Right atrium auricular region (tissue), 2 donors: ENCODE measurements around the gene PCF11. TPM values are rescaled to one million over a fixed set of nuclear protein-coding genes. Genes with fewer than 3 reads are reported as not detected.

Experiments used
- DNase-seq: peaks from one replicate; pipeline ENCODE4 v3.0.0-alpha.2; 2019; ENCODE audit warnings: low spot score
- H3K27ac ChIP-seq, 2 donors: fragments of 200-600 bp; sonication (generic); 1 replicate in 1 of 2; 2 replicates in 1 of 2; pipeline ENCODE4 v1.5.1; 2016 to 2019
- H3K27me3 ChIP-seq, 2 donors: fragments of 200-600 bp; sonication (generic); one replicate each; pipeline versions ENCODE4 v1.5.1 to v1.6.0; 2017 to 2019
- H3K36me3 ChIP-seq: fragments of 200-600 bp; sonication (generic); one replicate; pipeline ENCODE4 v1.5.1; 2016
- H3K4me1 ChIP-seq, 2 donors: fragments of 200-600 bp; sonication (generic); one replicate each; pipeline versions ENCODE4 v1.5.1 to v1.6.0; 2017 to 2019
- H3K4me3 ChIP-seq, 2 donors: fragments of 200-600 bp; sonication (generic); 1 replicate in 1 of 2; 2 replicates in 1 of 2; pipeline ENCODE4 v1.5.1; 2017 to 2019; ENCODE audit warnings: mild to moderate bottlenecking in 1 of 2, moderate library complexity in 1 of 2
- H3K9me3 ChIP-seq, 2 donors: fragments of 200-600 bp; sonication (generic); one replicate each; pipeline ENCODE4 v1.5.1; 2019
- total RNA-seq, 2 donors: library from RNA; depleted of rRNA; stranded (reverse); fragments of >200 nt; gene quantifications; one replicate each; pipeline ENCODE4 v1.1.0, GENCODE V29; 2016
- TF ChIP-seq, protein P1 (sequence below), 2 donors: fragments of 200-600 bp; sonication (generic); IDR thresholded peaks; one replicate each; pipeline ENCODE4 v1.5.1; 2019; ENCODE audit warnings: antibody characterized with exemption in 2 of 2

Gene PCF11
- total RNA-seq, 2 donors from 2014 or later = 26.9 to 30.5 TPM

DNA sequence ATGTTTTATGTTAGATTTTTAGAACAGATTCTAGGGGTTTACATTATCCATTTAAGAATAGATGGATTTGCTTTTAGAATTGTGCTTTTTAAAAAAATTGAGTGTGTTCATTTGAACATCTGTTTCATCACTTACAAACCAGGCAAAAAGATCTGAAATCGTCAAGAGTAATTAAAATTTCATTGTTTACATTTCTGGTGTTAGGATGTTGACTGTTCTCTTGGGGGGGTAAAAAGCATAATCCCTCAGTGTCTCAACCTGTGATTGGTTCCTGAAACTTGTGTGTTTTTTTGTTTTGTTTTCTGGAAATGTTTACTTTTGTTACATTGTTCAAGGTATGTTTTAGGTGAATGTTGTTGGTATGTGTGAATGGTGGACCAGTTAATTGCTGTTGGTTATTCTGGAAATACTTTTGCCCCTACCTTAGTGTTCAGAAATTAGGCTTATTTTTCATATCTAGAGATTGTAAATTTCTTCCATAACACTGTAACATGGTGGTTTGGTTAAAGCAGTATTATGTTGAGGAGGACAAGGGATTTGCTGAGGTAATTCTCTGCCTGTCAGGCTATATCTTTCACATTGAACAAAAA, 4.8 kb downstream of the PCF11 start:
- H3K36me3 ChIP-seq = peaks cover 36% of the 10 kb centered on the region
- H3K4me1 ChIP-seq = peaks cover 0 to 39% of the 10 kb centered on the region in 2 donors
- TF ChIP-seq, protein P1, sequence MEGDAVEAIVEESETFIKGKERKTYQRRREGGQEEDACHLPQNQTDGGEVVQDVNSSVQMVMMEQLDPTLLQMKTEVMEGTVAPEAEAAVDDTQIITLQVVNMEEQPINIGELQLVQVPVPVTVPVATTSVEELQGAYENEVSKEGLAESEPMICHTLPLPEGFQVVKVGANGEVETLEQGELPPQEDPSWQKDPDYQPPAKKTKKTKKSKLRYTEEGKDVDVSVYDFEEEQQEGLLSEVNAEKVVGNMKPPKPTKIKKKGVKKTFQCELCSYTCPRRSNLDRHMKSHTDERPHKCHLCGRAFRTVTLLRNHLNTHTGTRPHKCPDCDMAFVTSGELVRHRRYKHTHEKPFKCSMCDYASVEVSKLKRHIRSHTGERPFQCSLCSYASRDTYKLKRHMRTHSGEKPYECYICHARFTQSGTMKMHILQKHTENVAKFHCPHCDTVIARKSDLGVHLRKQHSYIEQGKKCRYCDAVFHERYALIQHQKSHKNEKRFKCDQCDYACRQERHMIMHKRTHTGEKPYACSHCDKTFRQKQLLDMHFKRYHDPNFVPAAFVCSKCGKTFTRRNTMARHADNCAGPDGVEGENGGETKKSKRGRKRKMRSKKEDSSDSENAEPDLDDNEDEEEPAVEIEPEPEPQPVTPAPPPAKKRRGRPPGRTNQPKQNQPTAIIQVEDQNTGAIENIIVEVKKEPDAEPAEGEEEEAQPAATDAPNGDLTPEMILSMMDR (IDR thresholded peaks at IDR 0.05) = no peak
- H3K4me3 ChIP-seq = no peak overlapping the region
- no peaks in the 10 kb centered on the region for H3K27me3 ChIP-seq
- no peak overlapping the region for H3K27ac ChIP-seq
- no peak for DNase-seq
- H3K9me3 ChIP-seq = no peaks in the 10 kb centered on the region

- DNase-seq = no peak
- H3K36me3 ChIP-seq = peaks cover 43% of the 10 kb centered on the region
- H3K27me3 ChIP-seq = no peaks in the 10 kb centered on the region
- TF ChIP-seq, protein P1 (IDR thresholded peaks at IDR 0.05) = no peak
- no peak overlapping the region for H3K4me3 ChIP-seq
- H3K27ac ChIP-seq = no peak overlapping the region
- H3K9me3 ChIP-seq = no peaks in the 10 kb centered on the region
- H3K4me1 ChIP-seq = peaks cover 0 to 39% of the 10 kb centered on the region in 2 donors
Observed at GRCh38 chr11:83162377-83162776, 5.4 kb downstream of the PCF11 start.

GRCh38 chr11:83166193-83166866, 9.4 kb downstream of the PCF11 start:
- Histone ChIP-seq H3K27ac (no peak overlapping the region), H3K9me3 (no peaks in the 10 kb centered on the region), H3K4me3 (no peak overlapping the region), H3K36me3 (peaks cover 78% of the 10 kb centered on the region), H3K27me3 (no peaks in the 10 kb centered on the region), H3K4me1 (peaks cover 0 to 38% of the 10 kb centered on the region in 2 donors)
- no peak for DNase-seq
- TF ChIP-seq, protein P1 (IDR thresholded peaks at IDR 0.05) = no peak

DNA sequence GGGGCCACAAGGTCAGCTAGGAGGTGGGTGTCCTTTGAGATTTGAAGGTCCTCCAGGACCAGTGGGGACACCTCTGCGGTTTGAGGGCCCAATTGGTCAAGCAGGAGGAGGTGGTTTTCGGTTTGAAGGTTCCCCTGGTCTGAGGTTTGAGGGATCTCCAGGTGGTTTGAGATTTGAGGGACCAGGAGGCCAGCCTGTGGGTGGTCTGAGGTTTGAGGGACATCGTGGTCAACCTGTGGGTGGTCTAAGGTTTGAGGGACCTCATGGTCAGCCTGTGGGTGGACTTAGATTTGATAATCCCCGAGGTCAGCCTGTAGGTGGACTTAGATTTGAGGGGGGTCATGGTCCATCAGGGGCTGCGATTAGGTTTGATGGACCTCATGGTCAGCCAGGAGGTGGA, 11.8 kb downstream of the PCF11 start:
- H3K4me1 ChIP-seq = peaks cover 0 to 41% of the 10 kb centered on the region in 2 donors
- peaks cover 91% of the 10 kb centered on the region for H3K36me3 ChIP-seq
- TF ChIP-seq, protein P1 (IDR thresholded peaks at IDR 0.05) = no peak

DNA sequence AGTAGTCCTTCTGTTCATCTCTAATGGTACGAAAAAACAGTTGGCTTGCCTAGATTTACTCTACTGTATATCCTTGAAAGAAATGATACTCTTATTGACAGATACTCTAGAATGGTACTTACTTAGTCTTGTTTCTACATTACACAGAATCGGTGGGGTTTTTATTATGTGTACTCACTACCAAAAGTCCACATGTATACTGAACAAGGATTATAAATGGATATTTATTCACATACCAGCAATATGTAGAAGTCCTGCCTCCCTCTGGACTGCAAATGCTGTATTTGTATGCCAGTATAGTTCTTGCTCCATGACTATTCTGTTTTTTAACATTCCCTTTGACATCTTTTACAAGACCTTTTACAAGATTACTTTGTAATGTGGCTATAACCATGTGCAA, 13.9 kb downstream of the PCF11 start:
- peaks cover 82% of the 10 kb centered on the region for H3K36me3 ChIP-seq
- H3K4me3 ChIP-seq = no peak overlapping the region
- no peak for DNase-seq
- H3K27ac ChIP-seq = no peak overlapping the region
- H3K9me3 ChIP-seq = no peaks in the 10 kb centered on the region
- H3K27me3 ChIP-seq = no peaks in the 10 kb centered on the region
- TF ChIP-seq, protein P1 (IDR thresholded peaks at IDR 0.05) = no peak
- H3K4me1 ChIP-seq = peaks cover 0 to 60% of the 10 kb centered on the region in 2 donors

More for the DNA sequence above, 11.8 kb downstream of the PCF11 start:
- Histone ChIP-seq H3K9me3 (no peaks in the 10 kb centered on the region), H3K4me3 (no peak overlapping the region), H3K27ac (no peak overlapping the region), H3K27me3 (no peaks in the 10 kb centered on the region)
- no peak for DNase-seq
